A673 (cell line): Measurements from ENCODE around the gene SCYL1. TPM values are rescaled to one million over a fixed set of nuclear protein-coding genes. Genes with fewer than 3 reads are reported as not detected.

ENCODE experiments used
- BruUV-seq: library from RNA; stranded (reverse); fragments of 400-500 nt; replicated peaks from 2 replicates; lab custom pipeline; 2021; lab: Mats Ljungman, UMichigan
- CTCF ChIA-PET: fragments of 300-600 bp; sonication (Branson Sonifier 250); formaldehyde crosslinking; loops from one replicate; lab custom pipeline; 2022; ENCODE audit warnings: antibody characterized with exemption; lab: Charles Lee
- POLR2A ChIA-PET: fragments of 300-600 bp; sonication (Branson Sonifier 250); formaldehyde crosslinking; loops from one replicate; lab custom pipeline; 2022; ENCODE audit warnings: antibody characterized with exemption; ENCODE audit not compliant: low non-redundant PET; lab: Charles Lee
- DNase-seq: peaks from one replicate; pipeline ENCODE4 v3.0.0-alpha.2; 2015; ENCODE audit warnings: low spot score
- H3K27ac ChIP-seq: fragments of 200-600 bp; sonication (generic); 2 replicates; pipeline ENCODE4 v1.5.1; 2016; ENCODE audit warnings: mixed run types, low read depth, mild to moderate bottlenecking, mixed read lengths, antibody characterized with exemption, low read length; ENCODE audit not compliant: poor library complexity, severe bottlenecking
- H3K27me3 ChIP-seq: fragments of 200-600 bp; sonication (generic); replicated peaks from 2 replicates; pipeline ENCODE4 v1.6.1; 2017; ENCODE audit warnings: mixed run types, low read depth, mild to moderate bottlenecking, mixed read lengths, antibody characterized with exemption, low read length; ENCODE audit not compliant: insufficient read depth, poor library complexity
- H3K36me3 ChIP-seq: fragments of 200-600 bp; sonication (generic); 2 replicates; pipeline ENCODE4 v1.6.1; 2016; ENCODE audit warnings: mixed run types, mild to moderate bottlenecking, mixed read lengths, antibody characterized with exemption, low read length; ENCODE audit not compliant: insufficient read depth, poor library complexity, severe bottlenecking
- H3K4me1 ChIP-seq: fragments of 200-600 bp; sonication (generic); 2 replicates; pipeline ENCODE4 v1.6.1; 2017; ENCODE audit warnings: mixed run types, mild to moderate bottlenecking, mixed read lengths, antibody characterized with exemption, low read length; ENCODE audit not compliant: insufficient read depth, poor library complexity, severe bottlenecking
- H3K4me3 ChIP-seq: fragments of 200-600 bp; sonication (generic); 2 replicates; pipeline ENCODE4 v1.5.1; 2016; ENCODE audit warnings: low read depth, mixed run types, mild to moderate bottlenecking, mixed read lengths, low read length; ENCODE audit not compliant: poor library complexity, severe bottlenecking
- H3K9me3 ChIP-seq: fragments of 200-600 bp; sonication (generic); 2 replicates; pipeline ENCODE4 v1.6.1; 2016; ENCODE audit warnings: mixed run types, low read depth, mild to moderate bottlenecking, mixed read lengths, antibody characterized with exemption, low read length; ENCODE audit not compliant: poor library complexity, severe bottlenecking
- CTCF ChIP-seq: fragments of 300-800, 200-600 bp; sonication (generic); conservative IDR thresholded peaks from 2 replicates; pipeline ENCODE4 v1.5.1; 2017; ENCODE audit warnings: low read depth, mild to moderate bottlenecking, antibody characterized with exemption, low read length, moderate library complexity, mixed read lengths
- EZH2 ChIP-seq: fragments of 200-600 bp; sonication (generic); IDR thresholded peaks from 2 replicates; pipeline ENCODE4 v1.6.1; 2017; ENCODE audit warnings: borderline replicate concordance, low read depth, mild to moderate bottlenecking, mixed read lengths, antibody characterized with exemption, low read length; ENCODE audit not compliant: poor library complexity, severe bottlenecking
- intact Hi-C: fragments of 100-400 bp; cut with micrococcal nuclease; formaldehyde crosslinking; loops from one replicate; pipeline ENCODE4 v1.10.0; 2022; ENCODE audit not compliant: unreplicated experiment
- total RNA-seq: library from RNA; stranded (reverse); gene quantifications from 2 replicates; pipeline ENCODE4 v1.2.3, GENCODE V29; 2021

The SCYL1 gene
- total RNA-seq, 1 experiment from 2014 or later: 90.6 TPM

GRCh38 chr11:65479184-65480145, 45.4 kb upstream of the SCYL1 start:
- CTCF ChIA-PET: interaction anchor here (1.0 kb wide), 1 partner anchor 28 kb away, joined by 24 read pairs; no protein-coding TSS in a partner anchor
- H3K9me3 ChIP-seq: no peaks in the 10 kb centered on the region
- intact Hi-C loops: no loop called here
- no peaks in the 10 kb centered on the region for H3K27me3 ChIP-seq
- TF ChIP-seq EZH2 (no peak), CTCF (peak; percentile 47)
- peaks cover 19% of the 10 kb centered on the region for H3K4me1 ChIP-seq
- H3K27ac ChIP-seq: peak overlapping the region; percentile 18
- peak; percentile 42 for DNase-seq
- no TSS peak for BruUV-seq
- POLR2A ChIA-PET: interaction anchor here (0.6 to 1.0 kb wide), 4 partner anchors 10 to 55 kb away, joined by 3 to 8 read pairs (median 4); no protein-coding TSS in a partner anchor
- no peak overlapping the region for H3K4me3 ChIP-seq
- no peaks in the 10 kb centered on the region for H3K36me3 ChIP-seq

- no peaks in the 10 kb centered on the region for H3K27me3 ChIP-seq
- no peaks in the 10 kb centered on the region for H3K36me3 ChIP-seq
- CTCF ChIA-PET: no interaction called here
- DNase-seq: no peak
- TF ChIP-seq CTCF (no peak), EZH2 (no peak)
- POLR2A ChIA-PET: no interaction called here
- no peak overlapping the region for H3K4me3 ChIP-seq
- no TSS peak for BruUV-seq
- peaks cover 29% of the 10 kb centered on the region for H3K4me1 ChIP-seq
- intact Hi-C loops: no loop called here
- H3K27ac ChIP-seq: no peak overlapping the region
- H3K9me3 ChIP-seq: no peaks in the 10 kb centered on the region
Measured at GRCh38 chr11:65482306-65482850, 42.5 kb upstream of the SCYL1 start.

GRCh38 chr11:65485920-65486219, 39.0 kb upstream of the SCYL1 start:
- no TSS peak for BruUV-seq
- DNase-seq: no peak
- ChIA-PET POLR2A (no interaction called here), CTCF (no interaction called here)
- H3K27me3 ChIP-seq: no peaks in the 10 kb centered on the region
- TF ChIP-seq EZH2 (no peak), CTCF (no peak)
- no peak overlapping the region for H3K4me3 ChIP-seq
- H3K4me1 ChIP-seq: peaks cover 50% of the 10 kb centered on the region
- H3K27ac ChIP-seq: no peak overlapping the region
- intact Hi-C loops: no loop called here
- H3K36me3 ChIP-seq: no peaks in the 10 kb centered on the region
- H3K9me3 ChIP-seq: no peaks in the 10 kb centered on the region
